Mucosa of descending colon (tissue), 3 donors: ENCODE results near the gene GON4L. TPM values are rescaled to one million over a fixed set of nuclear protein-coding genes. Genes with fewer than 3 reads are reported as not detected.

ENCODE experiments used
- ATAC-seq: fragments of 200-7000 bp; cut with Tn5 transposase; one replicate; pipeline ENCODE4 v1.9.1; 2020; ENCODE audit warnings: mild to moderate bottlenecking, moderate library complexity
- DNase-seq, 3 donors: peaks; one replicate each; pipeline ENCODE4 v3.0.0-alpha.2; 2020
- H3K36me3 ChIP-seq: fragments of 200-600 bp; one replicate; pipeline ENCODE4 v1.8.0; 2021; ENCODE audit warnings: low read depth, mild to moderate bottlenecking
- H3K4me1 ChIP-seq: fragments of 200-600 bp; one replicate; pipeline ENCODE4 v1.8.0; 2021; ENCODE audit warnings: low read depth, mild to moderate bottlenecking
- H3K4me3 ChIP-seq: fragments of 200-600 bp; one replicate; pipeline ENCODE4 v1.8.0; 2021; ENCODE audit warnings: mild to moderate bottlenecking
- H3K9me3 ChIP-seq: fragments of 200-600 bp; one replicate; pipeline ENCODE4 v1.8.0; 2021; ENCODE audit warnings: mild to moderate bottlenecking
- CTCF ChIP-seq: fragments of 200-600 bp; IDR thresholded peaks from one replicate; pipeline ENCODE4 v1.8.0; 2022; ENCODE audit warnings: antibody characterized with exemption, mild to moderate bottlenecking
- intact Hi-C, 2 donors: fragments of 100-400 bp; cut with DNase I in 1 of 2; cut with micrococcal nuclease in 1 of 2; formaldehyde crosslinking; loops; one replicate each; pipeline versions ENCODE4 v1.11.0 to v1.11.1; 2022; cut with DNase I, micrococcal nuclease
- total RNA-seq, 3 donors: library from RNA; stranded (reverse); fragmentation: NEBNext Ultra II Directional in 2 of 3; extraction: Animal tissue kit (Norgen Biotek cat#: 25700) in 2 of 3; gene quantifications; one replicate each; pipeline versions ENCODE4 v1.2.1 to v1.2.4, GENCODE V29; 2021 to 2023
- donor health status: DM: no; HTN: no; CAD: no; lungs with moderate emphysema.
- donor health status: DM: no; HTN: no; CAD: no.
- donor health status: DM: no; HTN: yes; CAD: no.

Gene GON4L
- total RNA-seq, 3 donors from 2014 or later: 38.7 to 63.0 (median 54.3) TPM

- DNase-seq: no peak
- no peak for TF ChIP-seq CTCF
- no peak overlapping the region for H3K4me3 ChIP-seq
- no peaks in the 10 kb centered on the region for H3K9me3 ChIP-seq
- H3K36me3 ChIP-seq: no peaks in the 10 kb centered on the region
- H3K4me1 ChIP-seq: no peaks in the 10 kb centered on the region
- intact Hi-C loops: no loop called here
- ATAC-seq: no peak
These were observed 23.2 kb downstream of the GON4L start for GRCh38 chr1:155833665-155834295.

- no peaks in the 10 kb centered on the region for H3K9me3 ChIP-seq
- DNase-seq: no peak
- no peaks in the 10 kb centered on the region for H3K4me1 ChIP-seq
- no peak overlapping the region for H3K4me3 ChIP-seq
- intact Hi-C loops: no loop called here
- H3K36me3 ChIP-seq: no peaks in the 10 kb centered on the region
- TF ChIP-seq CTCF: no peak
- no peak for ATAC-seq
These were observed 25.6 kb downstream of the GON4L start for GRCh38 chr1:155831279-155831976.

- Histone ChIP-seq H3K4me3 (no peak overlapping the region), H3K36me3 (peaks cover 4% of the 10 kb centered on the region), H3K4me1 (no peaks in the 10 kb centered on the region), H3K9me3 (no peaks in the 10 kb centered on the region)
- DNase-seq (no peak), ATAC-seq (no peak)
- TF ChIP-seq CTCF: no peak
- intact Hi-C loops: no loop called here
These were observed 29.6 kb downstream of the GON4L start for GRCh38 chr1:155827450-155827849.

GRCh38 chr1:155816351-155816750, 40.7 kb downstream of the GON4L start:
- H3K9me3 ChIP-seq: no peaks in the 10 kb centered on the region
- intact Hi-C loops: no loop called here
- H3K4me3 ChIP-seq: no peak overlapping the region
- peaks cover 12% of the 10 kb centered on the region for H3K36me3 ChIP-seq
- ATAC-seq (no peak), DNase-seq (no peak)
- no peaks in the 10 kb centered on the region for H3K4me1 ChIP-seq
- TF ChIP-seq CTCF: no peak

GRCh38 chr1:155813672-155814071, 43.3 kb downstream of the GON4L start:
- H3K36me3 ChIP-seq: no peaks in the 10 kb centered on the region

More at GRCh38 chr1:155813672-155814071, 43.3 kb downstream of the GON4L start:
- ATAC-seq (no peak), DNase-seq (no peak)
- no peaks in the 10 kb centered on the region for H3K9me3 ChIP-seq
- H3K4me1 ChIP-seq: no peaks in the 10 kb centered on the region
- intact Hi-C loops: no loop called here
- no peak overlapping the region for H3K4me3 ChIP-seq
- TF ChIP-seq CTCF: no peak
